Osteocyte (in vitro differentiated cells): ENCODE measurements around the gene CACNA2D3. TPM values are rescaled to one million over a fixed set of nuclear protein-coding genes. Genes with fewer than 3 reads are reported as not detected.

Experiments
- DNase-seq: peaks from one replicate; pipeline ENCODE4 v3.0.0; 2021; ENCODE audit warnings: mixed read lengths; ENCODE audit not compliant: unreplicated experiment; ENCODE audit errors: extremely low spot score
- H3K27ac Mint-ChIP-seq: one replicate; pipeline ENCODE4 v1.8.0; 2021; ENCODE audit warnings: mild to moderate bottlenecking, mixed read lengths; ENCODE audit not compliant: unreplicated experiment
- H3K27me3 Mint-ChIP-seq: one replicate; pipeline ENCODE4 v1.8.0; 2021; ENCODE audit warnings: mixed read lengths; ENCODE audit not compliant: unreplicated experiment
- H3K36me3 Mint-ChIP-seq: one replicate; pipeline ENCODE4 v1.8.0; 2021; ENCODE audit warnings: mixed read lengths; ENCODE audit not compliant: unreplicated experiment
- H3K4me1 Mint-ChIP-seq: one replicate; pipeline ENCODE4 v1.8.0; 2021; ENCODE audit warnings: mixed read lengths; ENCODE audit not compliant: unreplicated experiment
- H3K4me3 Mint-ChIP-seq: one replicate; pipeline ENCODE4 v1.8.0; 2021; ENCODE audit warnings: mild to moderate bottlenecking, moderate library complexity, mixed read lengths; ENCODE audit not compliant: unreplicated experiment
- H3K9me3 Mint-ChIP-seq: one replicate; pipeline ENCODE4 v1.8.0; 2021; ENCODE audit warnings: mixed read lengths; ENCODE audit not compliant: unreplicated experiment
- CTCF ChIP-seq: fragments of 200-600 bp; sonication (generic); IDR thresholded peaks from 2 replicates; pipeline ENCODE4 v1.5.0; 2021; ENCODE audit warnings: antibody characterized with exemption, mild to moderate bottlenecking, moderate library complexity
- total RNA-seq: library from RNA; stranded (reverse); gene quantifications from 2 replicates; pipeline ENCODE4 v1.2.1, GENCODE V29; 2021

The CACNA2D3 gene
- total RNA-seq, 1 donor from 2014 or later, result 0.46 TPM

- H3K9me3 Mint-ChIP-seq, result peaks cover 3% of the 10 kb centered on the region
- no peak for DNase-seq
- H3K4me1 Mint-ChIP-seq, result no peaks in the 10 kb centered on the region
These were observed 590.2 kb downstream of the CACNA2D3 start for GRCh38 chr3:54712539-54712938.

GRCh38 chr3:54713031-54713430 is 590.7 kb downstream of the CACNA2D3 start:
- no peak for TF ChIP-seq CTCF
- Mint-ChIP-seq H3K27me3 (no peaks in the 10 kb centered on the region), H3K36me3 (no peaks in the 10 kb centered on the region), H3K4me1 (no peaks in the 10 kb centered on the region), H3K9me3 (peaks cover 3% of the 10 kb centered on the region), H3K4me3 (no peak overlapping the region), H3K27ac (no peak overlapping the region)
- DNase-seq, result no peak

More at GRCh38 chr3:54712539-54712938, 590.2 kb downstream of the CACNA2D3 start:
- TF ChIP-seq CTCF, result no peak
- Mint-ChIP-seq H3K4me3 (no peak overlapping the region), H3K27me3 (no peaks in the 10 kb centered on the region), H3K27ac (no peak overlapping the region), H3K36me3 (no peaks in the 10 kb centered on the region)

- no peak for DNase-seq
- Mint-ChIP-seq H3K36me3 (no peaks in the 10 kb centered on the region), H3K4me1 (no peaks in the 10 kb centered on the region), H3K9me3 (peaks cover 3% of the 10 kb centered on the region), H3K4me3 (no peak overlapping the region), H3K27ac (no peak overlapping the region), H3K27me3 (no peaks in the 10 kb centered on the region)
- TF ChIP-seq CTCF, result no peak
These were observed 591.1 kb downstream of the CACNA2D3 start for GRCh38 chr3:54713455-54713854.

- H3K4me3 Mint-ChIP-seq, result no peak overlapping the region
- peaks cover 3% of the 10 kb centered on the region for H3K9me3 Mint-ChIP-seq
- DNase-seq, result no peak
- no peak for TF ChIP-seq CTCF
- H3K36me3 Mint-ChIP-seq, result no peaks in the 10 kb centered on the region
- no peak overlapping the region for H3K27ac Mint-ChIP-seq
- no peaks in the 10 kb centered on the region for H3K4me1 Mint-ChIP-seq
- no peaks in the 10 kb centered on the region for H3K27me3 Mint-ChIP-seq
These were observed 591.7 kb downstream of the CACNA2D3 start for GRCh38 chr3:54714035-54714434.

GRCh38 chr3:54717506-54717905 is 595.2 kb downstream of the CACNA2D3 start:
- Mint-ChIP-seq H3K27me3 (no peaks in the 10 kb centered on the region), H3K27ac (no peak overlapping the region), H3K36me3 (no peaks in the 10 kb centered on the region), H3K4me1 (no peaks in the 10 kb centered on the region), H3K9me3 (no peaks in the 10 kb centered on the region), H3K4me3 (no peak overlapping the region)
- TF ChIP-seq CTCF, result no peak
- no peak for DNase-seq
